ENCODE data around the gene ANKH.

The ANKH gene

GRCh38 chr5:14656898-14657297 lies 214.7 kb downstream of the ANKH start:
- DNase-seq = no peak
- no peaks in the 10 kb centered on the region for H3K4me1 ChIP-seq
- TF ChIP-seq CTCF (IDR thresholded peaks at IDR 0.05; ENCODE audit: low read depth, low read length) = no peak

GRCh38 chr5:14655146-14655741 lies 216.3 kb downstream of the ANKH start:
- TF ChIP-seq CTCF (IDR thresholded peaks at IDR 0.05; ENCODE audit: low read depth, low read length) = no peak
- Histone ChIP-seq H3K4me1 (no peaks in the 10 kb centered on the region), H3K36me3 (no peaks in the 10 kb centered on the region), H3K4me3 (ENCODE audit: low read depth, low read length) (no peak overlapping the region), H3K27me3 (no peaks in the 10 kb centered on the region), H3K9me3 (no peaks in the 10 kb centered on the region)
- DNase-seq = no peak

More at GRCh38 chr5:14656898-14657297, 214.7 kb downstream of the ANKH start:
- Histone ChIP-seq H3K9me3 (no peaks in the 10 kb centered on the region), H3K27me3 (no peaks in the 10 kb centered on the region), H3K36me3 (no peaks in the 10 kb centered on the region), H3K4me3 (ENCODE audit: low read depth, low read length) (no peak overlapping the region)
